ENCODE data around the gene ZXDC.

GRCh38 chr3:126417515-126417914, 58.2 kb downstream of the ZXDC start:
- no peak for TF ChIP-seq POLR2A (IDR thresholded peaks at IDR 0.05; ENCODE audit: low read depth, low read length)
- no peak for TF ChIP-seq POLR2AphosphoS5 (IDR thresholded peaks at IDR 0.05; ENCODE audit: low read depth, low read length)
- no peak for TF ChIP-seq TAF1 (IDR thresholded peaks at IDR 0.05; ENCODE audit: borderline replicate concordance, low read depth, low read length)

Data from GM12892 (cell line).